HG02943 (cell line): ENCODE measurements around the gene RAN.

Experiments
- ATAC-seq: cut with Tn5 transposase; IDR thresholded peaks from one replicate; pipeline ENCODE4 v1.9.1; 2021; ENCODE audit warnings: mild to moderate bottlenecking, low read depth, moderate library complexity; ENCODE audit not compliant: unreplicated experiment

Gene RAN

DNA sequence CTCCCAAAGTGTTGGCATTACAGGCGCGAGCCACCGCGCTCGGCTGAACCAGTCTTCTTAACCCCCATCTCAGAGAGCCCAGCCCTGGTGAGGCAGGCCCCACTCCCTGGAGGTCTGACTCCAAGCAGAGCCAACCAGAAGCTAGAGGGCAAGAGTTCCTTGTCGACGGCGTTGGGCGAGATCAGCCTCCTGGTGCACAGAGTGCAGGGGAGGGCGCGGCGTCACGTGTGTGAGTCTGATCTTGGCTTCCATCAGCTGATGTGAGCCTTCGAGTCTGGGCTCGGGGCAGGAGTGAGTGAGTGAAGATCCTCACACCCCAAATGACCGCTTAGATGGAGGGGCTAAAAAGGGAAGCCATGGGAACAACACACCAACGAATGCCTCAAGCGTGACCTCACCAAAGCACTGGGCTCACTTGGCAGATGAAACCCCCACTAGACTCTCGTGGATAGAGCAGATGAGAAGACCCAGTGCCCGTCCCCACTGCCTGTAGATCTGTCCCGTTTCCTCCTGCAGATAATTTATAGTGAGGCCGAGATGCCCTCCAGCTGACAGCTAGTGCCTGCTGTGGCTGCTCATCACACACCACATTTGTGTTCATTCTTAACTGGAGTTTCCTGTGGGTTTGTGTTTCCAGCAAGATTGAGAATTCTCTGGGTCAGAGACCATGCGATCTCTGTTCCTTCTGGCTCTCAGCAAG lies 53.2 kb downstream of the RAN start:
- no peak for ATAC-seq

DNA sequence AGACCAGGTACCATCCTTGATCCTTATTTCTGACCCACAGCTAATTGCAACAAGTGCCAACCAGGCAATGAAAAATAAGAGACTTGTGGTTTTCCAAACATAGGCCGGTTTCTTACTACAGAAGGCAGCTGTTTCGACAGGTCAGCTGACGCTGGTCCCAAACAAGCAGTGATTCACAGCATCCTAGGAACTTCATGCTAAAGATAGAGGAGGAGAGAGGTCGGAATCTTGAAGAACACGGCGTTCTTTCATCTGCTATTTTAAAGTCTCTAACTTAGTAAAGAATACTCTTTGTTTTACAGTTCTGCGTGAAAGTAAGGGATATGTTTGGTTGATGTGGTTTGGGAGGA lies 53.8 kb downstream of the RAN start:
- no peak for ATAC-seq
